ENCODE results near the gene ARPC2. TPM values are rescaled to one million over a fixed set of nuclear protein-coding genes. Genes with fewer than 3 reads are reported as not detected.

ARPC2 gene
- total and polyA plus RNA-seq, 4 donors, result 58.1 to 83.6 (median 73.7) TPM

DNA sequence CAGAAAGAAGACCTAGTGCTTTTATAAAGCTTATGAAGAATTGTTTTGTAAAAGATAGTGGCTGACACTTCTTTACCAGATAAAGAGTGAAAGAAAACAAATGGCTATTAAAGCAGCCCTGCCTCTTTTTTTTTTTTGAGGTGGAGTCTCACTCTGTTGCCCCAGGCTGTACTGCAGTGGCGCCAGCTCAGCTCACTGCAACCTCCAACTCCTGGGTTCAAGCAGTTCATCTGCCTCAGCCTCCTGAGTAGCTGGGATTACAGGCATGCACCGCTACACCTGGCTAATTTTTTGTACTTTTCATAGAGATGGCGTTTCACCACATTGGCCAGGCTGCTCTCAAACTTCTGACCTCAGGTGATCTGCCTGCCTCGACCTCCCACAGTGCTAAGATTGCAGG lies 12.9 kb downstream of the ARPC2 start (continued):
- TF ChIP-seq, protein P1, sequence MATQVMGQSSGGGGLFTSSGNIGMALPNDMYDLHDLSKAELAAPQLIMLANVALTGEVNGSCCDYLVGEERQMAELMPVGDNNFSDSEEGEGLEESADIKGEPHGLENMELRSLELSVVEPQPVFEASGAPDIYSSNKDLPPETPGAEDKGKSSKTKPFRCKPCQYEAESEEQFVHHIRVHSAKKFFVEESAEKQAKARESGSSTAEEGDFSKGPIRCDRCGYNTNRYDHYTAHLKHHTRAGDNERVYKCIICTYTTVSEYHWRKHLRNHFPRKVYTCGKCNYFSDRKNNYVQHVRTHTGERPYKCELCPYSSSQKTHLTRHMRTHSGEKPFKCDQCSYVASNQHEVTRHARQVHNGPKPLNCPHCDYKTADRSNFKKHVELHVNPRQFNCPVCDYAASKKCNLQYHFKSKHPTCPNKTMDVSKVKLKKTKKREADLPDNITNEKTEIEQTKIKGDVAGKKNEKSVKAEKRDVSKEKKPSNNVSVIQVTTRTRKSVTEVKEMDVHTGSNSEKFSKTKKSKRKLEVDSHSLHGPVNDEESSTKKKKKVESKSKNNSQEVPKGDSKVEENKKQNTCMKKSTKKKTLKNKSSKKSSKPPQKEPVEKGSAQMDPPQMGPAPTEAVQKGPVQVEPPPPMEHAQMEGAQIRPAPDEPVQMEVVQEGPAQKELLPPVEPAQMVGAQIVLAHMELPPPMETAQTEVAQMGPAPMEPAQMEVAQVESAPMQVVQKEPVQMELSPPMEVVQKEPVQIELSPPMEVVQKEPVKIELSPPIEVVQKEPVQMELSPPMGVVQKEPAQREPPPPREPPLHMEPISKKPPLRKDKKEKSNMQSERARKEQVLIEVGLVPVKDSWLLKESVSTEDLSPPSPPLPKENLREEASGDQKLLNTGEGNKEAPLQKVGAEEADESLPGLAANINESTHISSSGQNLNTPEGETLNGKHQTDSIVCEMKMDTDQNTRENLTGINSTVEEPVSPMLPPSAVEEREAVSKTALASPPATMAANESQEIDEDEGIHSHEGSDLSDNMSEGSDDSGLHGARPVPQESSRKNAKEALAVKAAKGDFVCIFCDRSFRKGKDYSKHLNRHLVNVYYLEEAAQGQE (IDR thresholded peaks at IDR 0.05), result no peak
- TF ChIP-seq, protein P2, sequence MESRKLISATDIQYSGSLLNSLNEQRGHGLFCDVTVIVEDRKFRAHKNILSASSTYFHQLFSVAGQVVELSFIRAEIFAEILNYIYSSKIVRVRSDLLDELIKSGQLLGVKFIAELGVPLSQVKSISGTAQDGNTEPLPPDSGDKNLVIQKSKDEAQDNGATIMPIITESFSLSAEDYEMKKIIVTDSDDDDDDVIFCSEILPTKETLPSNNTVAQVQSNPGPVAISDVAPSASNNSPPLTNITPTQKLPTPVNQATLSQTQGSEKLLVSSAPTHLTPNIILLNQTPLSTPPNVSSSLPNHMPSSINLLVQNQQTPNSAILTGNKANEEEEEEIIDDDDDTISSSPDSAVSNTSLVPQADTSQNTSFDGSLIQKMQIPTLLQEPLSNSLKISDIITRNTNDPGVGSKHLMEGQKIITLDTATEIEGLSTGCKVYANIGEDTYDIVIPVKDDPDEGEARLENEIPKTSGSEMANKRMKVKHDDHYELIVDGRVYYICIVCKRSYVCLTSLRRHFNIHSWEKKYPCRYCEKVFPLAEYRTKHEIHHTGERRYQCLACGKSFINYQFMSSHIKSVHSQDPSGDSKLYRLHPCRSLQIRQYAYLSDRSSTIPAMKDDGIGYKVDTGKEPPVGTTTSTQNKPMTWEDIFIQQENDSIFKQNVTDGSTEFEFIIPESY (IDR thresholded peaks at IDR 0.05), result no peak

DNA sequence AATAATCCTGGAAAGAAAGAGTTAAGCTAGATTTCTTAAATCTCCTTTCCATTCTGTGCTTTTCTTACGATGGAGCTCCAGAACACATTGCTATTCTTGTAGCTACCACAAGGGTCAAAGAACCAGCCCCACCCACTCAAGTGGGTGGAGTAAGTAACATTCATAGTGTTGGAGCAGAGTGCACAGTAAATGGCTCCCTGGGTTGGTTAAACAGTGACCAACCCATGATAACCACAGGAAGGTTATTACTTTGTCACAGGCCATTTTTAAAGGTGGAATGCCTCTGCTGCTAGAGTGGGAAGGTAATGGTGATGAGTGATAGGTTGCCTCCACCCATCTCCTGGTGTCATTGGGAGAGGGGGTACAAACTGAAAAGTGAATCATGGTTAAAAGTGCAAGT lies 13.9 kb downstream of the ARPC2 start:
- Histone ChIP-seq H3K36me3 (ENCODE audit: control insufficient read depth in 4 of 4, insufficient read depth in 3 of 4, low read depth in 1 of 4, low read length in 3 of 4) (peaks cover 9 to 39% (median 28%) of the 10 kb centered on the region in 4 donors), H3K9ac (ENCODE audit: low read depth in 1 of 2, low read length in 2 of 2) (no peak overlapping the region), H3K27me3 (ENCODE audit: control insufficient read depth in 4 of 4, insufficient read depth in 4 of 4, low read length in 3 of 4) (no peaks in the 10 kb centered on the region), H3K4me1 (ENCODE audit: control insufficient read depth in 4 of 4, insufficient read depth in 4 of 4, low read length in 3 of 4) (peaks cover 0 to 5% (median 1%) of the 10 kb centered on the region in 4 donors), H3K27ac (ENCODE audit: low read depth in 1 of 2, low read length in 2 of 2) (no peak overlapping the region), H3K4me3 (ENCODE audit: low read depth in 1 of 3, low read length in 3 of 3) (no peak overlapping the region), H3K9me3 (ENCODE audit: control insufficient read depth in 4 of 4, low read length in 3 of 4) (no peaks in the 10 kb centered on the region)
- WGBS, result 47% methylated on average over 1 of the region's 1 CpG
- DNase-seq (ENCODE audit: low spot score), result no peak
- no peak for TF ChIP-seq HNF4G (IDR thresholded peaks at IDR 0.05)
- no peak for TF ChIP-seq TAF1 (conservative IDR thresholded peaks at IDR 0.05)

DNA sequence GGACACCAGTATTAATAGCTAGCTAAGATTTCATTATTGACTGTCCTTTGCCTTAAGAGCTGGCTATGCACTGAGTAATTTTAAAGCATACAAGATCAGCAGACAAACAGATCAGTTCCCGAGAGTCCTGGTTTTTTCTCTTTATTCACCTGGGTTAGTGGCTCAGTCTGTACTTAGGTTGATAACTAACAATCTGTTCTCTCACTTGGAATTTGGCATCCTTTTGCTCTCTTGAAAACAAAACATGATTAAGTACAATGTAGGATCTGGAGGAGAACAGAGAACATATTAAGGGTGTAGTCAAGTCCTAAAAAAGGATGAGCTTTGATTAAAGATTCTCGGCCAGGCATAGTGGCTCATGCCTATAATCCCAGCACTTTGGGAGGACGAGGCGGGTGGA lies 16.6 kb downstream of the ARPC2 start:
- TF ChIP-seq HNF4A (conservative IDR thresholded peaks at IDR 0.05), result no peak
- H3K36me3 ChIP-seq (ENCODE audit: control insufficient read depth in 4 of 4, insufficient read depth in 3 of 4, low read depth in 1 of 4, low read length in 3 of 4), result peaks cover 9 to 42% (median 35%) of the 10 kb centered on the region in 4 donors

DNA sequence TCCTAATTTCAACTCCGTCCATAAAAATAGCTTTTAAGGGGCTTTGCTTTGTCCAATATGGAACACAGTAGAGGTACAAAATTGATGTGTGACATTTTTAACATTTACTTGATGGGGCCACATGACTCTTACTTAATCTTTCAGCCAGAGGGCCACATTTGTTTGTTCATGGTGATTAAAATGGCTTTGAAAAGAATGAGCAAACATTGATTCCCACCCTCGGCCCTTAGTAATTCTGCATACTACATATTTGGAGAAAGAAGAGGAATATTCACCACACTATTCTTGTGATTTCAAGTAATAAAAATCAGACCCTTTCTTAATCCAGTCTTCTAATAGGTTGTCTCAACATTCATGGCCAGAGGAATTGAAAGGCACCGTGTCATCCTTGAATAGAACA lies 17.5 kb downstream of the ARPC2 start:
- Histone ChIP-seq H3K27me3 (ENCODE audit: control insufficient read depth in 4 of 4, insufficient read depth in 4 of 4, low read length in 3 of 4) (no peaks in the 10 kb centered on the region), H3K36me3 (ENCODE audit: control insufficient read depth in 4 of 4, insufficient read depth in 3 of 4, low read depth in 1 of 4, low read length in 3 of 4) (peaks cover 9 to 50% (median 41%) of the 10 kb centered on the region in 4 donors), H3K4me1 (ENCODE audit: control insufficient read depth in 4 of 4, insufficient read depth in 4 of 4, low read length in 3 of 4) (peaks cover 0 to 5% (median 1%) of the 10 kb centered on the region in 4 donors), H3K9ac (ENCODE audit: low read depth in 1 of 2, low read length in 2 of 2) (no peak overlapping the region), H3K9me3 (ENCODE audit: control insufficient read depth in 4 of 4, low read length in 3 of 4) (no peaks in the 10 kb centered on the region), H3K27ac (ENCODE audit: low read depth in 1 of 2, low read length in 2 of 2) (no peak overlapping the region), H3K4me3 (ENCODE audit: low read depth in 1 of 3, low read length in 3 of 3) (no peak overlapping the region)
- TF ChIP-seq TAF1 (conservative IDR thresholded peaks at IDR 0.05) (no peak), RAD21 (IDR thresholded peaks at IDR 0.05) (no peak), FOXA1 (IDR thresholded peaks at IDR 0.05) (no peak), EGR1 (IDR thresholded peaks at IDR 0.05; ENCODE audit: low read depth in 2 of 2) (no peak), HNF4A (conservative IDR thresholded peaks at IDR 0.05) (no peak), NR2F2 (IDR thresholded peaks at IDR 0.05) (no peak), HNF4G (IDR thresholded peaks at IDR 0.05) (no peak)
- TF ChIP-seq, protein P2 (IDR thresholded peaks at IDR 0.05), result no peak
- TF ChIP-seq, protein P3, sequence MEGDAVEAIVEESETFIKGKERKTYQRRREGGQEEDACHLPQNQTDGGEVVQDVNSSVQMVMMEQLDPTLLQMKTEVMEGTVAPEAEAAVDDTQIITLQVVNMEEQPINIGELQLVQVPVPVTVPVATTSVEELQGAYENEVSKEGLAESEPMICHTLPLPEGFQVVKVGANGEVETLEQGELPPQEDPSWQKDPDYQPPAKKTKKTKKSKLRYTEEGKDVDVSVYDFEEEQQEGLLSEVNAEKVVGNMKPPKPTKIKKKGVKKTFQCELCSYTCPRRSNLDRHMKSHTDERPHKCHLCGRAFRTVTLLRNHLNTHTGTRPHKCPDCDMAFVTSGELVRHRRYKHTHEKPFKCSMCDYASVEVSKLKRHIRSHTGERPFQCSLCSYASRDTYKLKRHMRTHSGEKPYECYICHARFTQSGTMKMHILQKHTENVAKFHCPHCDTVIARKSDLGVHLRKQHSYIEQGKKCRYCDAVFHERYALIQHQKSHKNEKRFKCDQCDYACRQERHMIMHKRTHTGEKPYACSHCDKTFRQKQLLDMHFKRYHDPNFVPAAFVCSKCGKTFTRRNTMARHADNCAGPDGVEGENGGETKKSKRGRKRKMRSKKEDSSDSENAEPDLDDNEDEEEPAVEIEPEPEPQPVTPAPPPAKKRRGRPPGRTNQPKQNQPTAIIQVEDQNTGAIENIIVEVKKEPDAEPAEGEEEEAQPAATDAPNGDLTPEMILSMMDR (IDR thresholded peaks at IDR 0.05; ENCODE audit: low read depth, low read length, missing input control), result no peak
- DNase-seq (ENCODE audit: low spot score), result no peak
- WGBS, result 58% methylated on average over 3 of the region's 3 CpGs

More for the DNA sequence above, 16.6 kb downstream of the ARPC2 start:
- no peak overlapping the region for H3K4me3 ChIP-seq (ENCODE audit: low read depth in 1 of 3, low read length in 3 of 3)
- WGBS, result 95% methylated on average over 4 of the region's 4 CpGs
- peaks cover 0 to 5% (median 1%) of the 10 kb centered on the region in 4 donors for H3K4me1 ChIP-seq (ENCODE audit: control insufficient read depth in 4 of 4, insufficient read depth in 4 of 4, low read length in 3 of 4)
- H3K9ac ChIP-seq (ENCODE audit: low read depth in 1 of 2, low read length in 2 of 2), result no peak overlapping the region
- H3K27me3 ChIP-seq (ENCODE audit: control insufficient read depth in 4 of 4, insufficient read depth in 4 of 4, low read length in 3 of 4), result no peaks in the 10 kb centered on the region
- DNase-seq (ENCODE audit: low spot score), result no peak
- H3K27ac ChIP-seq (ENCODE audit: low read depth in 1 of 2, low read length in 2 of 2), result no peak overlapping the region
- H3K9me3 ChIP-seq (ENCODE audit: control insufficient read depth in 4 of 4, low read length in 3 of 4), result no peaks in the 10 kb centered on the region
